ENCODE measurements around the gene ZSWIM4.

DNA sequence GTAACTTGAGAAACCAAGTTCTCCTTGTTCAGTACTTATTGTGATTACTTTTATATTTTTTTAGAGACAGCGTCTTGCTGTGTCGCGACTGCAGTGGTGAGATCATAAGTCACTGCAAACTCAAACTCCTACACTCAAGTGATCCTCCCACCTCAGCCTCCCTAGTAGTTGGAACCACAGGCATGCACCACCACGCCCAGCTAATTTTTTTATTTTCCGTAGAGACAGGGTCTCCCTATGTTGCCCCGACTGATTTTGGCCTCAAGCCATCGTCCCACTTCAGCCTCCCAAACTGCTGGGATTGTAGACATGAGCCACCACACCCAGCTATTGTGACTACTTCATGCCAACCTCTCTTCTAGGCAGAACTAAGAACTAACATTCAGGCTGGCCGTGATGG, 12.7 kb upstream of the ZSWIM4 start:
- TF ChIP-seq, protein P1, sequence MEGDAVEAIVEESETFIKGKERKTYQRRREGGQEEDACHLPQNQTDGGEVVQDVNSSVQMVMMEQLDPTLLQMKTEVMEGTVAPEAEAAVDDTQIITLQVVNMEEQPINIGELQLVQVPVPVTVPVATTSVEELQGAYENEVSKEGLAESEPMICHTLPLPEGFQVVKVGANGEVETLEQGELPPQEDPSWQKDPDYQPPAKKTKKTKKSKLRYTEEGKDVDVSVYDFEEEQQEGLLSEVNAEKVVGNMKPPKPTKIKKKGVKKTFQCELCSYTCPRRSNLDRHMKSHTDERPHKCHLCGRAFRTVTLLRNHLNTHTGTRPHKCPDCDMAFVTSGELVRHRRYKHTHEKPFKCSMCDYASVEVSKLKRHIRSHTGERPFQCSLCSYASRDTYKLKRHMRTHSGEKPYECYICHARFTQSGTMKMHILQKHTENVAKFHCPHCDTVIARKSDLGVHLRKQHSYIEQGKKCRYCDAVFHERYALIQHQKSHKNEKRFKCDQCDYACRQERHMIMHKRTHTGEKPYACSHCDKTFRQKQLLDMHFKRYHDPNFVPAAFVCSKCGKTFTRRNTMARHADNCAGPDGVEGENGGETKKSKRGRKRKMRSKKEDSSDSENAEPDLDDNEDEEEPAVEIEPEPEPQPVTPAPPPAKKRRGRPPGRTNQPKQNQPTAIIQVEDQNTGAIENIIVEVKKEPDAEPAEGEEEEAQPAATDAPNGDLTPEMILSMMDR (IDR thresholded peaks at IDR 0.05) = no peak
- TF ChIP-seq POLR2A (IDR thresholded peaks at IDR 0.05) = no peak
